ENCODE measurements around the gene LPP.

- TF ChIP-seq CTCF (IDR thresholded peaks at IDR 0.05) (no peak), JUN (IDR thresholded peaks at IDR 0.05) (no peak), CEBPB (IDR thresholded peaks at IDR 0.05) (peak in 1 of 2 experiments; percentile 69; a peak in 2 of 4 replicates), EP300 (IDR thresholded peaks at IDR 0.05) (peak in 1 of 2 experiments; percentile 18; a peak in 1 of 5 replicates), GATA3 (IDR thresholded peaks at IDR 0.05; ENCODE audit: borderline replicate concordance) (peak; percentile 59; the same call in 1 of the 2 replicates), RAD21 (conservative IDR thresholded peaks at IDR 0.05 in 1 of 2, IDR thresholded peaks at IDR 0.05 in 1 of 2) (no peak), MYC (IDR thresholded peaks at IDR 0.05; ENCODE audit: borderline replicate concordance, low read length) (no peak), HDAC2 (IDR thresholded peaks at IDR 0.05) (no peak), CHD2 (IDR thresholded peaks at IDR 0.05; ENCODE audit: low read length, partially characterized antibody) (no peak), JUNB (IDR thresholded peaks at IDR 0.05) (peak; percentile 42), NFE2L2 (conservative IDR thresholded peaks at IDR 0.05; ENCODE audit: low read length) (no peak), MAX (IDR thresholded peaks at IDR 0.05) (no peak), RARB (CRISPR knock-in tag; IDR thresholded peaks at IDR 0.05) (no peak), PHF8 (IDR thresholded peaks at IDR 0.05; ENCODE audit: borderline replicate concordance, low read depth) (no peak)
Observed at GRCh38 chr3:188881954-188882641, 728.1 kb downstream of the LPP start.
